HG03064 (cell line): ENCODE data around the gene ARHGAP11B.
"Not testable (repeated sequence)": the region's sequence is repeated elsewhere in the genome, so short reads cannot be mapped to it uniquely, and the experiment has no call there.

Source experiments
- ATAC-seq: cut with Tn5 transposase; IDR thresholded peaks from one replicate; pipeline ENCODE4 v1.9.1; 2021; ENCODE audit warnings: low read depth; ENCODE audit not compliant: unreplicated experiment

The ARHGAP11B gene

GRCh38 chr15:30625436-30626193, at the start of gene ARHGAP11B:
Gene ARHGAP11B, plus strand, starts transcription at chr15:30626128.
- ATAC-seq: peak; percentile 78

- ATAC-seq: not testable (repeated sequence)
Measured at GRCh38 chr15:30579394-30579970, 46.4 kb upstream of the ARHGAP11B start.

DNA sequence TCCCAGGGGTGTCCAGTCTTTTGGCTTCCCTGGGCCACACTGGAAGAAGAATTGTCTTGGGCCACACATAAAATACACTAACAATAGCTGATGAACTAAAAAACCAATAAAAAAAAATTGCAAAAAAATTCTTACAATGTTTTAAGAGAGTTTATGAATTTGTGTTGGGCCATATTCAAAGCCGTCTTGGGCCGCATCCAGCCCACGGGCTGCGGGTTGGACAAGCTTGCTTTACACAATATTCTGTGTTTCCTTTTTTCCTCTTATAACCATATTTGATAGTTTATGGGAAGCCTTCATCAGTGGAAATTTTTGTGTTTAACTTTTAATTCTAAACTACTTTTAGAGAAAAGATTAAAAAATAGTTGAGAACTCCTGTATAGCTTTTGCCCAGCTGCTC, 45.2 kb upstream of the ARHGAP11B start:
- ATAC-seq: not testable (repeated sequence)

DNA sequence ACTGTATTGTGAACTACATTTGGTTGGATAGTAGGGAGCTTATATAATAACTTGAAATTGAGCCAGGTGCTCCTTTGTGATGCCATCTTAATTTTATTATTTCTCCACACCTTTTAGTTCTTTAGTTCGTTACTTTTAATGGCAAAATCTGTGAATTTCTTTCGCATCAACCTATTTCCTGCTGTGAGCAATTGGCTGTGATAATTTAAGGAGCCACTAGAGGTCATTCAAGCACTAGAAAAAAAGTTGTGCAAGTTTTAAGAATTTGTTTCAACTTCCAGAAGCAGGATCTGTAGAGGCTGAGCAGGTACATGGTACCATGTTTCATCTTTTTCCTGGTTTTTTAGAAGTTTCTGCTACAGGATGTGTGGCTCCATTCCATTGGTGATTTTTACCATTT, 27.0 kb upstream of the ARHGAP11B start:
- not testable (repeated sequence) for ATAC-seq

GRCh38 chr15:30603796-30604195, 22.1 kb upstream of the ARHGAP11B start, which contains the start of gene GOLGA8H:
Gene GOLGA8H, plus strand, starts transcription at chr15:30604028. Its CDS starts 98 bp downstream, at chr15:30604126.
- not testable (repeated sequence) for ATAC-seq

DNA sequence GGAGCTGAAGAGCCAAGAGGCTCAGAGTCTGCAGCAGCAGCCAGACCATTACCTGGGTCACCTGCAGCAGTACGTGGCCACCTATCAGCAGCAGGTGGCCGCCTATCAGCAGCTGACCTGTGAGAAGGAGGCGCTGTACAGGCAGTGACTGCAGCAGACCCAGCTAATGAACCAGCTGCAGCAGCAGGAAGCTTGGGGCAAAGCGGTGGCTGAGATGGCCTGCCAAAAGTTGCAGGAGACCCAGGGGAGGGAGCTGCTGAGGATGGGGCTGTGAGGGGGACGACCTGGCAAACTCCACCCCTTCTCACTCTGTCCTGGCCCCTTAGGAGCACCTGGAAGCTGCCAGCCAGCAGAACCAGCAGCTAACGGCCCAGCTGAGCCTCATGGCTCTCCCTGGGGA, 13.7 kb upstream of the ARHGAP11B start:
- ATAC-seq: not testable (repeated sequence)

DNA sequence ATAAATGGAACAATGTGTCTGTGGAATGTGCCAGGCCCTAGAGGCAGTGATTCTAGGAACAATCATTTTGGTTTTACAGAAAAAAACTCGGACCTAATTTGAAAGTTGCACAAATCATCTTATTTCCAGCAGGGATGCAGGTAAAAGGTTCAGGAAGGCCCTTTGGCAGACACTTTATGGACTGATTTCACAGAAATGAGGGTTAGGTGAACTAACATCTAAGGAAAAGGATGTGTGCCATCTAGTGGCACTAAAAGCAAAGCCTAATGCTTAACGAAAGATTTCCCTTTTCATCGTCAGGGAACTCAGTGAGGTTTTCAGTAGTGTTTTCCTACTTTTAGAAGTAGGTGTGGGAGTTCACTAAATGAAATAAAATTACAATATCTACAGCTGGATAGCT, 4.6 kb upstream of the ARHGAP11B start:
- not testable (repeated sequence) for ATAC-seq

- peak; percentile 6 for ATAC-seq
Measured at GRCh38 chr15:30626194-30626565, 252 bp downstream of the ARHGAP11B start.

- ATAC-seq: not testable (repeated sequence)
Measured at GRCh38 chr15:30626632-30627031, 704 bp downstream of the ARHGAP11B start.

DNA sequence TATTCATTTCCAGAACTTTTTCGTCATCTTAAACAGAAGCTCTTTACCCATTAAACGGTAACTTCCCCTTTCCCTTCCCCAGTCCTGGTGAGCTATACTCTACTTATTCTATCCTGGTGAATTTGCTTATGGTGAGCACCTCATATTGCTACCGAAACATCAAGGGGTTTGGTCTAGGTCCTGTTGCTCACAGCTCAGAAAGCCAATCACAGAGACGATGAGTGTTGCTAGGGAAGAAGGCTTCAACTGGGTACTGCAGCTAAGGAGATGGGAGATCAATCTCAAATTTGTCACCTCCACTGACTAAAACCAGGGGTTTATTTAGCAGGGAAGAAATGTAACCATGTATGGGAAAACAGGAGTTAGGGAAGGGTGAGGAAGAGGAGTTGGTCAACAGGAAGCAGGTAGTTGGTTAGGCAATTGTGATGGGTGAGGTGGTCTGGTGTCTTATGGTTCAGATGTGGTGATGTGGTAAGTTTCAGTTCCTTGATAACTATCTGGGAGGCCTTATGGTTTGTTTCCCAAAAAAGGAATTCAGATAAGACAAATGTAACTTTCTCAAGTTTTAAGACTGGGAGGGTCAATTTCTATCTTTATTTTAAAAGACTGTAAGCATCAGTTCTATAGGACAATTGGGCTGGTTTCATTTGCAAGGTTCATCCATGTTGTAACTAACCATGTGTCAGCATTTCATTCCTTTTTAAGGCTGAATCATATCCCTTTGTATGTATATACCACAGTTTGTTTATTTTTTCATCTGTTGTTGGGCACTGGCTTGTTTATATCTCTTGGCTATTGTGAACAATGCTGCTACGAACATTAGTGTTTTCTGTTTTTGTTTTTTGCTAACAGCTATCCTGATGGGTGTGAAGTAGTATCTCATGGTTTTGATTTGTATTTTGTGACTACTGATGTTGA, 24.3 kb downstream of the ARHGAP11B start:
- no peak for ATAC-seq

- not testable (repeated sequence) for ATAC-seq
Measured at GRCh38 chr15:30661154-30661553, 35.2 kb downstream of the ARHGAP11B start.

GRCh38 chr15:30669621-30670020, 43.7 kb downstream of the ARHGAP11B start:
- not testable (repeated sequence) for ATAC-seq

DNA sequence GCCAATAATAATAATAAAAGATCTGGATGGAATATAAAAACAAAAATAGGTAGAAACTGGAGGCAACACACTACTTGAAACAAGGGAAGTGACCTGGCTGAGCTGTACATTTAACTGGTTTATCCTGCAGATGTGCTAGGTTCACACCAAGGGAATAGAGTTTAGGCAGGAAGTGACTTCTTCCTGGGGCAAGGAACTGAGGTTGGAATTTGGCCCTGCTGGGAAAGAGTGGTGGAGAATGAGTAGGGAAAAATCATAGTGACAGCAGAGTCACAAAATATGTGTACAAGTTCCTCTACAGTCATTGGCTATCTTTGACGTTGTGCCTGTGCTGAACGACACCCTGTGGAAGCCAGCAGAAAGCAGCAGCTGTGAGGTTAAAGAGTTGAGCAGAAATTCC, 44.1 kb downstream of the ARHGAP11B start:
- no peak for ATAC-seq

GRCh38 chr15:30671309-30671708, 45.4 kb downstream of the ARHGAP11B start:
- ATAC-seq: no peak

GRCh38 chr15:30675126-30675525, 49.2 kb downstream of the ARHGAP11B start:
- ATAC-seq: no peak

DNA sequence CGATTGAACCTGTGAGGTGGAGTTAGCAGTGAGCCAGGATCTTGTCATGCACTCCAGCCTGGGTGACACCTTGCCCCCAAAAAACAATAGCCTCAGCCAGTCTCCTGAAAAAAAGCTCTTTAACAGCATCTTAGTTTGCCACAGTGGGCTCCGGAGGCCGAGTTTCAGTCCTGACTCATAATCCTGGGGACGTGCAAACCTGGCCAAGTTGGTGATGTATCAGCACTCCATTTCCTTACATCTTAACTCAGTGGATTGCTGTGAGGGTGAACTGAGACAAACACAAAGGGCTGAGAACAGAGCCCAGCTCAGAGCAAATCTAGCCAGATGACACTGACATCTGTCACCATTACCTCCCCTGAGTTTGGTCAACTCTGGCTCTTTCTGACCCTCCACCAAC, 50.0 kb downstream of the ARHGAP11B start:
- ATAC-seq: not testable (repeated sequence)

GRCh38 chr15:30680997-30681396, 55.1 kb downstream of the ARHGAP11B start:
- not testable (repeated sequence) for ATAC-seq

GRCh38 chr15:30685709-30686285, 59.9 kb downstream of the ARHGAP11B start:
- ATAC-seq: not testable (repeated sequence)

DNA sequence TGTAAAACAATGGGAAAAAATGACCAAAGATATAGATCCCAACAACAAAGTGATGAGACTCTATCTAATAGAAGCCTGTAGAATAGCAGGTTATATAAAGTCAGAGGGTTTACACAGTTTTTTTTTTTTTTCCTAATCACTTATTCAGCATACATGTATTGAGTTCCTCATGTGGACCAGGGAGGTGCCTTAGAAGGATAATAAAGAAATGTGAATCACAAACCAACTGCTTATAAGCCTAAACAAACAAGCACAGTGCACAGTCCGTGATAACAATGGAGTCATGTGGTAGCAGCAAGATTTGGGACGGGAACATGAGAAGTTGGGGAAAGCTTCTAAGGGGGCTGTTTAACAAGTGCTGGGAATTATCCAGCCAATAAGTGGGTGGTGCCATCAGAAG, 60.7 kb downstream of the ARHGAP11B start:
- ATAC-seq: not testable (repeated sequence)
